Psoas muscle (tissue), 8 donors: ENCODE measurements around the gene ZNF444. TPM values are rescaled to one million over a fixed set of nuclear protein-coding genes. Genes with fewer than 3 reads are reported as not detected.

Experiments
- ATAC-seq, 4 donors: fragments of 200-7000 bp; cut with Tn5 transposase; one replicate each; pipeline ENCODE4 v1.9.1; 2020; ENCODE audit warnings: moderate library complexity in 3 of 4, mild to moderate bottlenecking in 2 of 4
- DNase-seq, 2 donors: peaks; one replicate each; pipeline ENCODE4 v3.0.0-alpha.2; 2020
- H3K27ac ChIP-seq: fragments of 200-600 bp; one replicate; pipeline ENCODE4 v1.8.0; 2022
- H3K27me3 ChIP-seq, 3 donors: fragments of 200-600 bp in 1 of 3; one replicate each; pipeline versions ENCODE4 v1.6.1 to v1.8.0; 2013 to 2022; ENCODE audit warnings: low read length in 2 of 3, mild to moderate bottlenecking in 2 of 3, moderate library complexity in 1 of 3; ENCODE audit not compliant: insufficient read depth in 3 of 3
- H3K36me3 ChIP-seq, 2 donors: fragments of 200-600 bp in 1 of 2; one replicate each; pipeline versions ENCODE4 v1.6.1 to v1.8.0; 2013 to 2022; ENCODE audit warnings: low read depth in 1 of 2, mild to moderate bottlenecking in 1 of 2, moderate library complexity in 1 of 2; ENCODE audit not compliant: insufficient read depth in 1 of 2
- H3K4me1 ChIP-seq: fragments of 200-600 bp; one replicate; pipeline ENCODE4 v1.8.0; 2022
- H3K4me3 ChIP-seq: fragments of 200-600 bp; one replicate; pipeline ENCODE4 v1.8.0; 2022; ENCODE audit warnings: mild to moderate bottlenecking
- H3K9me3 ChIP-seq: fragments of 200-600 bp; one replicate; pipeline ENCODE4 v1.8.0; 2022
- WGBS, 3 donors: extraction: QIAGEN DNeasy Blood & Tissue Kit; methylation state at CpG; one replicate each; pipeline versions ENCODE4 v1.1.6 to v1.1.7; 2013; 5-methylcytosine and 5-hydroxymethylcytosine counted together
- intact Hi-C, 2 donors: fragments of 100-400 bp; cut with DNase I; formaldehyde crosslinking; loops; one replicate each; pipeline versions ENCODE4 v1.11.0 to v1.14.2; 2022
- polyA plus RNA-seq, 3 donors: library from polyadenylated mRNA; stranded (reverse); fragments of 200-250 nt; gene quantifications; one replicate each; pipeline ENCODE4 v1.2.3, GENCODE V29; 2013
- total RNA-seq, 4 donors: library from RNA; stranded (reverse); fragmentation: NEBNext Ultra II Directional in 2 of 4; extraction: Animal tissue kit (Norgen Biotek cat#: 25700) in 2 of 4; gene quantifications; one replicate each; pipeline versions ENCODE4 v1.2.1 to v1.2.4, GENCODE V29; 2021 to 2023
- TF ChIP-seq, protein P1 (sequence below): fragments of 200-600 bp; IDR thresholded peaks from one replicate; pipeline ENCODE4 v1.8.0; 2022; ENCODE audit warnings: antibody characterized with exemption
- donor health status: healthy with polysubstance abuse.
- donor health status: DM: no; HTN: no; CAD: no; lungs with moderate emphysema.
- donor health status: Bipolar disorder and iron deficiency.
- donor health status: healthy.
- donor health status: DM: yes; HTN: yes; CAD: no.
- donor health status: DM: no; HTN: no; CAD: no.
- donor health status: DM: no; HTN: no; CAD: no.
- donor health status: DM: yes; HTN: yes; CAD: no.

ZNF444 gene
- total and polyA plus RNA-seq, 7 donors, result 12.0 to 22.4 (median 16.4) TPM

DNA sequence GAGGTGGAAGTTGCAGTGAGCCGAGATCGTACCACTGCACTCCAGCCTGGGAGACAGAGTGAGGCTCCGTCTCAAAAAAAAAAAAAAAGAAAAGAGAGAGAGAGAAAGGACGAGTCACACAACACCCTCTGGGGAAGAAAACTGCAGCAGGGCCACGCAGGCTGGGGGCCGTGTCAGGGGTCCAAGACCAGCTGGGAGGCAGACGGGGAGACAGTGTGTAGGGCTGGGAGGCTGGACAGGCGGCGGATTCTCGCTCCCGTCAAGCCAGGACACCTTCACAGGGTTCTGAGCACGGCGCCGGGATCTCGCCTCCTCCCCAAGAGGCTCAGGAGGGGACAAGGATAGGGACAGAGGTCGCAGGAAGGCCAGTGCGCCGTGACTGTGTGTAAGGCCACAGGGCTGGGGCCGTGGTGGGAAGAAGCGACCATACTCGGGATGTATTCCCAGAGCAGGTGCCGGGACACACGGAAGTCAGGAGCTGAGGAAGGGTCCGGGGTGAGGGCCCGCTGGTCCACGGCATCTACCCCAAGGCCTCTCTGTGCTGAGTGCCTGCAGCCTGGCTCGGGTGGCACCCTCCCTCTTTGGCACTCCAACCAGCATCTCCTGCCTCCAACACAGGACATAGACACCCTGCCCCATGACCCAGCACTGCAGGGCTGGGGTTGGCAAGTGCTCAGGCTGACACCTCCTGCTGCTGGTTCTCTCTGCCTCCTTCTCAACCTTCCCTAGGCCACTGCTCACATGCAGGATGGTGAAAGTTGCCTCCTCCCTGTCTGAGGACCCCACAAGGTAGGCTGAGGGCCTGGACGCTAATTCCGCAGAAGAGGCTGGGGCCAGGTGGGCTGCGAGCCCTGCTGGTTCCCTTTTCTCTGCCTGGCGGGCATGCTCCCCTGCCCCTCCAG lies 41.2 kb upstream of the ZNF444 start:
- TF ChIP-seq, protein P1, sequence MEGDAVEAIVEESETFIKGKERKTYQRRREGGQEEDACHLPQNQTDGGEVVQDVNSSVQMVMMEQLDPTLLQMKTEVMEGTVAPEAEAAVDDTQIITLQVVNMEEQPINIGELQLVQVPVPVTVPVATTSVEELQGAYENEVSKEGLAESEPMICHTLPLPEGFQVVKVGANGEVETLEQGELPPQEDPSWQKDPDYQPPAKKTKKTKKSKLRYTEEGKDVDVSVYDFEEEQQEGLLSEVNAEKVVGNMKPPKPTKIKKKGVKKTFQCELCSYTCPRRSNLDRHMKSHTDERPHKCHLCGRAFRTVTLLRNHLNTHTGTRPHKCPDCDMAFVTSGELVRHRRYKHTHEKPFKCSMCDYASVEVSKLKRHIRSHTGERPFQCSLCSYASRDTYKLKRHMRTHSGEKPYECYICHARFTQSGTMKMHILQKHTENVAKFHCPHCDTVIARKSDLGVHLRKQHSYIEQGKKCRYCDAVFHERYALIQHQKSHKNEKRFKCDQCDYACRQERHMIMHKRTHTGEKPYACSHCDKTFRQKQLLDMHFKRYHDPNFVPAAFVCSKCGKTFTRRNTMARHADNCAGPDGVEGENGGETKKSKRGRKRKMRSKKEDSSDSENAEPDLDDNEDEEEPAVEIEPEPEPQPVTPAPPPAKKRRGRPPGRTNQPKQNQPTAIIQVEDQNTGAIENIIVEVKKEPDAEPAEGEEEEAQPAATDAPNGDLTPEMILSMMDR, result no peak
- no peak overlapping the region for H3K27ac ChIP-seq
- no peaks in the 10 kb centered on the region for H3K9me3 ChIP-seq
- H3K27me3 ChIP-seq, result no peaks in the 10 kb centered on the region
- DNase-seq, result no peak
- peaks cover 0 to 25% of the 10 kb centered on the region in 2 donors for H3K36me3 ChIP-seq
- H3K4me1 ChIP-seq, result peaks cover 3% of the 10 kb centered on the region
- H3K4me3 ChIP-seq, result no peak overlapping the region
- intact Hi-C loops, result no loop called here
- ATAC-seq, result peak in 1 of 4 donors; percentile 19
- 89 to 92% (median 91%) methylated on average over 27 to 31 of the region's 31 CpGs for WGBS, 3 donors

DNA sequence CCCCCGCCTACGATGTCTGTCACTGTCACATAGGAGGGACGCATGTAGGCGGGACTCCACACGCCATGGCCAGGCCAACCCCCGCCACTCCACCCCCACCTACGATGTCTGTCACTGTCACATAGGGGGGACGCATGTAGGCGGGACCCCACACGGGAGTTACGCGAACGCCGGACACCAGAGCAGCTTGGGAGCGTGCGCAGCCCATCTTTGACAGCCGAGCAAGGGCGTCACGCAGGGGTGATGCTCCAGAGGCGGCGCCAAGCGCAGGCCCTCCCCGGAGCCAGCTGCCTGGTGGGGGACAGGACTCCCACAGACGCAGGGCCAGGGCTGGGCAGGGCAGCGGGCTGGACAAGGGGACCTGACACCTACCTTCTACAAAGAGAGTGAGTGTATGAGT lies 40.0 kb upstream of the ZNF444 start:
- H3K36me3 ChIP-seq, result peaks cover 0 to 19% of the 10 kb centered on the region in 2 donors
- TF ChIP-seq, protein P1, result no peak
- no peak overlapping the region for H3K4me3 ChIP-seq
- intact Hi-C loops, result no loop called here
- no peak overlapping the region for H3K27ac ChIP-seq
- DNase-seq, result no peak
- peaks cover 10% of the 10 kb centered on the region for H3K4me1 ChIP-seq
- no peaks in the 10 kb centered on the region for H3K9me3 ChIP-seq
- 85 to 88% (median 87%) methylated on average over 25 of the region's 25 CpGs for WGBS, 3 donors
- H3K27me3 ChIP-seq, result no peaks in the 10 kb centered on the region
- ATAC-seq, result no peak

DNA sequence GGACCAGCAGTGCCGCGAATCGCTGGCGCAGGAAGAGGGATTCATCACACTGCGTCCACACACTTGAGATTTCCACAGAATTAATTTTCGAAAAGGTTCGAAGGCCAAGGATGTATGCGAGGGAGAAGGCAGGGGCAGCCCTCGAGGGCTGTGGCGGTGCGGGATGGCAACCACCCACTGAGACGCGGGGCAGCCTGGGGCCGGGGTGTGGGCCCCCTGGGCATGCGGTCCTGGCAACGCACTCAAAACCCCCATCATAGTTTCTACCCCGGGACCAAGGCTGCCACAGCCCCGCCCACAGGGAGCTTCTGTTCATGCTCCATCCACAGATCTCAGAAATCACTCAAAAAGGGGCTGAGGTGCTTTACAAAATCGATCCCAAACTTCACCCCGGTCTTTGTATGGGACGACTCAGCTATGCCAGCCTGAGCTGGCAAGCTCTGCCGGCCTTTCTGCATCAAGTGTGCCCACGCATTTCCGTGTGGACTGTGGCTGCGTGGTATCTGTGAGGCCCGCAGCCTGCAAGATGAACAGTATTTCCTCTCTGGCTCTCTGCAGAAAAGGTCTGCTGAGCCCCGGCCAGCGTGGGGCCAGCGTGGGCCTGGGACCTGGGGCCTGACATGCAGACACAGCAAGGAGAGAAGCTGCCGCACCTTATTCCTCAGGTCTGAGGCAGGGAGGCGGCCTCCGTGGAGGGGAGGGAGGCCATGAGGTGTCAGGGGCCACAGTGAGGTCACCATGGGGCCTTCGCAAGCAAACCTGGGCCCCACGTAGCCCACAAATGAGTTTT lies 39.1 kb upstream of the ZNF444 start:
- TF ChIP-seq, protein P1, result no peak
- ATAC-seq, result no peak
- intact Hi-C loops, result no loop called here
- H3K36me3 ChIP-seq, result peaks cover 0 to 19% of the 10 kb centered on the region in 2 donors
- 86 to 91% (median 87%) methylated on average over 33 to 34 of the region's 34 CpGs for WGBS, 3 donors
- peaks cover 10% of the 10 kb centered on the region for H3K4me1 ChIP-seq
- no peak for DNase-seq
- H3K27me3 ChIP-seq, result no peaks in the 10 kb centered on the region
- no peak overlapping the region for H3K27ac ChIP-seq
- no peaks in the 10 kb centered on the region for H3K9me3 ChIP-seq
- no peak overlapping the region for H3K4me3 ChIP-seq

DNA sequence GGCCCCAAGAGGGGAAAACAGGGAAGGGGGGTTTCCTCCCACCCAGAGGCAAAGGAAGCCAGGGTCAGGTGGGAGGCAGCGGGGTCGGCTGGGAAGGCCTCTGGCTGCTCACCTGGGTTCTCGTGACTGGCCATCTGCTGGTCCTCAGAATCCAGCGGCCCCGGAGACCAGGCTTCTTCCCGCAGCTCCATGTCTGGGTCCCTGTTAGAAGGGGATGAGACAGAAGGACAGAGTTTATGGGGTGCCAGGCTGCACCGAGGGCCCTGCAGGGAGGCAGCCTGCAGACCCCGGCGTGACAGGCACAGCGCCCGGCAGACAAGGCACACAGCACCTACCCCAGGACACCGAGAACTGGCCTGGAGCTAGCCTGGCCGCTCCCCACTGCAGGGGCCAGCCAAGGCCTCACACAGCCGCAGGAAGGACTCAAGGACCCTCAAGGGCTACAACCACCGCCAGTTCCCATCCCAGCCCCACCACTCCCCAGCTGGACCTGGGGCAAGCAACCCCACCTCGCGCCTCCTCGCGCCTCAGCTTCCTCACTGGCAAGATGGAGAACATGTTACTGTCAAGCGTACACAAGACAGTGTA lies 38.0 kb upstream of the ZNF444 start:
- H3K4me3 ChIP-seq, result no peak overlapping the region
- H3K4me1 ChIP-seq, result peaks cover 13% of the 10 kb centered on the region
- 73 to 81% (median 80%) methylated on average over 20 of the region's 20 CpGs for WGBS, 3 donors
- H3K9me3 ChIP-seq, result no peaks in the 10 kb centered on the region
- no peaks in the 10 kb centered on the region for H3K27me3 ChIP-seq
- ATAC-seq, result no peak
- H3K27ac ChIP-seq, result no peak overlapping the region
- no peak for DNase-seq
- TF ChIP-seq, protein P1, result no peak
- peaks cover 0 to 19% of the 10 kb centered on the region in 2 donors for H3K36me3 ChIP-seq
- intact Hi-C loops, result no loop called here
